NCI-H226 (cell line): ENCODE data around the gene PHC2.

ENCODE experiments used
- DNase-seq: peaks from one replicate; pipeline ENCODE4 v3.0.0-alpha.2; 2015

PHC2 gene

GRCh38 chr1:33369081-33369480 is 61.8 kb downstream of the PHC2 start:
- DNase-seq, result no peak

- DNase-seq, result no peak
These were observed 62.5 kb downstream of the PHC2 start for GRCh38 chr1:33368431-33368830.

GRCh38 chr1:33367485-33368405 is 63.1 kb downstream of the PHC2 start:
- peak; percentile 50 for DNase-seq

- no peak for DNase-seq
These were observed 64.0 kb downstream of the PHC2 start for GRCh38 chr1:33366762-33367484.

GRCh38 chr1:33365560-33365997 is 65.3 kb downstream of the PHC2 start:
- no peak for DNase-seq

- no peak for DNase-seq
These were observed 66.4 kb downstream of the PHC2 start for GRCh38 chr1:33364565-33364918.

- no peak for DNase-seq
These were observed 67.4 kb downstream of the PHC2 start for GRCh38 chr1:33363470-33363861.

GRCh38 chr1:33363021-33363420 is 67.9 kb downstream of the PHC2 start:
- DNase-seq, result no peak

GRCh38 chr1:33361532-33362235 is 69.2 kb downstream of the PHC2 start:
- DNase-seq, result no peak

- DNase-seq, result no peak
These were observed 70.5 kb downstream of the PHC2 start for GRCh38 chr1:33360367-33360766.

- no peak for DNase-seq
These were observed 71.0 kb downstream of the PHC2 start for GRCh38 chr1:33359931-33360330.

- DNase-seq, result no peak
These were observed 71.9 kb downstream of the PHC2 start for GRCh38 chr1:33358795-33359503.

GRCh38 chr1:33358114-33358794 is 72.6 kb downstream of the PHC2 start:
- no peak for DNase-seq

- DNase-seq, result no peak
These were observed 73.8 kb downstream of the PHC2 start for GRCh38 chr1:33357099-33357498.

- DNase-seq, result no peak
These were observed 76.1 kb downstream of the PHC2 start for GRCh38 chr1:33354707-33355316.

GRCh38 chr1:33353531-33353930 is 77.4 kb downstream of the PHC2 start:
- DNase-seq, result no peak

- no peak for DNase-seq
These were observed 79.6 kb downstream of the PHC2 start for GRCh38 chr1:33351281-33351660.

GRCh38 chr1:33350611-33351280 is 80.1 kb downstream of the PHC2 start:
- DNase-seq, result no peak

- peak; percentile 76 for DNase-seq
These were observed 80.9 kb downstream of the PHC2 start for GRCh38 chr1:33349778-33350610.

GRCh38 chr1:33349081-33349759 is 81.7 kb downstream of the PHC2 start:
- DNase-seq, result peak; percentile 73
